Suprapubic skin (tissue), 4 donors: Measurements from ENCODE around the gene TEDC1. TPM values are rescaled to one million over a fixed set of nuclear protein-coding genes. Genes with fewer than 3 reads are reported as not detected.

Source experiments
- DNase-seq, 2 donors: peaks; one replicate each; pipeline ENCODE4 v3.0.0-alpha.2; 2019; ENCODE audit warnings: low spot score in 2 of 2
- H3K27ac ChIP-seq: fragments of 200-600 bp; sonication (generic); one replicate; pipeline ENCODE4 v1.5.1; 2019
- H3K27me3 ChIP-seq: fragments of 200-600 bp; sonication (generic); one replicate; pipeline ENCODE4 v1.5.1; 2019
- H3K36me3 ChIP-seq: fragments of 200-600 bp; sonication (generic); one replicate; pipeline ENCODE4 v1.5.1; 2019
- H3K4me1 ChIP-seq: fragments of 200-600 bp; sonication (generic); one replicate; pipeline ENCODE4 v1.5.1; 2019
- H3K4me3 ChIP-seq: fragments of 200-600 bp; sonication (generic); one replicate; pipeline ENCODE4 v1.5.1; 2019; ENCODE audit warnings: mild to moderate bottlenecking
- H3K9me3 ChIP-seq: fragments of 200-600 bp; sonication (generic); one replicate; pipeline ENCODE4 v1.5.1; 2019
- CTCF ChIP-seq, 2 donors: fragments of 200-600 bp in 1 of 2; fragments of 450-650 bp in 1 of 2; sonication (generic) in 1 of 2; IDR thresholded peaks; one replicate each; pipeline ENCODE4 v1.5.1; 2016 to 2019; ENCODE audit warnings: antibody characterized with exemption in 2 of 2, mild to moderate bottlenecking in 1 of 2, moderate library complexity in 1 of 2
- EP300 ChIP-seq: sonication (generic); formaldehyde crosslinking; IDR thresholded peaks from one replicate; pipeline ENCODE4 v1.6.1; 2017; ENCODE audit warnings: antibody characterized with exemption
- POLR2A ChIP-seq, 2 donors: fragments of 450-650 bp; IDR thresholded peaks; one replicate each; pipeline ENCODE4 v1.6.1; 2017; ENCODE audit warnings: antibody characterized with exemption in 2 of 2, mild to moderate bottlenecking in 2 of 2, moderate library complexity in 2 of 2
- POLR2AphosphoS5 ChIP-seq, 3 donors: sonication (generic); formaldehyde crosslinking; IDR thresholded peaks; one replicate each; pipeline ENCODE4 v1.6.1; 2017; ENCODE audit warnings: antibody characterized with exemption in 3 of 3
- WGBS: methylation state at CpG from one replicate; pipeline ENCODE4 v1.1.5; 2018; 5-methylcytosine and 5-hydroxymethylcytosine counted together
- total RNA-seq, 4 donors: library from RNA; depleted of rRNA; stranded (reverse); fragments of >200 nt; gene quantifications; one replicate each; pipeline ENCODE4 v1.1.0, GENCODE V29; 2016

Gene TEDC1
- total RNA-seq, 4 donors from 2014 or later: 11.4 to 41.0 (median 14.0) TPM

GRCh38 chr14:105480807-105481801 lies 9.9 kb upstream of the TEDC1 start:
- H3K27ac ChIP-seq: peak overlapping the region; percentile 90
- WGBS: 0% methylated on average over 2 of the region's 35 CpGs
- peaks cover 8% of the 10 kb centered on the region for H3K36me3 ChIP-seq
- H3K4me1 ChIP-seq: peaks cover 75% of the 10 kb centered on the region
- TF ChIP-seq EP300: no peak
- peak in 2 of 3 donors; percentile 26 to 63 for TF ChIP-seq POLR2AphosphoS5 (IDR thresholded peaks at IDR 0.05)
- peak; percentile 98 to 99 for TF ChIP-seq CTCF (IDR thresholded peaks at IDR 0.05)
- peak; percentile 40 to 53 for TF ChIP-seq POLR2A (IDR thresholded peaks at IDR 0.05)
- peak overlapping the region; percentile 44 for H3K4me3 ChIP-seq
- peak; percentile 94 to 96 for DNase-seq
- no peaks in the 10 kb centered on the region for H3K9me3 ChIP-seq
- no peaks in the 10 kb centered on the region for H3K27me3 ChIP-seq

- TF ChIP-seq POLR2AphosphoS5 (IDR thresholded peaks at IDR 0.05) (peak in 2 of 3 donors; percentile 4 to 91), EP300 (no peak), CTCF (IDR thresholded peaks at IDR 0.05) (no peak), POLR2A (IDR thresholded peaks at IDR 0.05) (peak in 1 of 2 donors; percentile 58)
- Histone ChIP-seq H3K9me3 (no peaks in the 10 kb centered on the region), H3K27ac (peak overlapping the region; percentile 90), H3K27me3 (no peaks in the 10 kb centered on the region), H3K4me1 (peaks cover 75% of the 10 kb centered on the region), H3K36me3 (peaks cover 8% of the 10 kb centered on the region), H3K4me3 (peak overlapping the region; percentile 44)
- peak; percentile 99 for DNase-seq
- WGBS: 2% methylated on average over 18 of the region's 18 CpGs
These were observed 9.1 kb upstream of the TEDC1 start for GRCh38 chr14:105481886-105482457.

GRCh38 chr14:105482486-105483110 lies 8.4 kb upstream of the TEDC1 start:
- Histone ChIP-seq H3K4me1 (peaks cover 77% of the 10 kb centered on the region), H3K27me3 (no peaks in the 10 kb centered on the region), H3K4me3 (peak overlapping the region; percentile 44), H3K36me3 (peaks cover 8% of the 10 kb centered on the region), H3K27ac (peak overlapping the region; percentile 90), H3K9me3 (no peaks in the 10 kb centered on the region)
- DNase-seq: no peak
- 60% methylated on average over 11 of the region's 18 CpGs for WGBS
- no peak for TF ChIP-seq POLR2A (IDR thresholded peaks at IDR 0.05)
- TF ChIP-seq EP300: no peak
- no peak for TF ChIP-seq CTCF (IDR thresholded peaks at IDR 0.05)
- TF ChIP-seq POLR2AphosphoS5 (IDR thresholded peaks at IDR 0.05): no peak

GRCh38 chr14:105483300-105484068 lies 7.6 kb upstream of the TEDC1 start:
- H3K27me3 ChIP-seq: no peaks in the 10 kb centered on the region

More at GRCh38 chr14:105483300-105484068, 7.6 kb upstream of the TEDC1 start:
- WGBS: 30% methylated on average over 11 of the region's 18 CpGs
- no peak for TF ChIP-seq CTCF (IDR thresholded peaks at IDR 0.05)
- TF ChIP-seq POLR2AphosphoS5 (IDR thresholded peaks at IDR 0.05): no peak
- TF ChIP-seq EP300: no peak
- TF ChIP-seq POLR2A (IDR thresholded peaks at IDR 0.05): no peak
- Histone ChIP-seq H3K4me1 (peaks cover 86% of the 10 kb centered on the region), H3K36me3 (peaks cover 8% of the 10 kb centered on the region), H3K27ac (peak overlapping the region; percentile 90), H3K9me3 (no peaks in the 10 kb centered on the region), H3K4me3 (no peak overlapping the region)
- DNase-seq: no peak
